Stimulated activated CD8-positive, alpha-beta memory T cell treated with anti-CD3 and anti-CD28 coated beads, Interleukin-4, amount 100 ng/mL, for 24 hours (primary cell): ENCODE measurements around the gene HBA1.
"Not testable (repeated sequence)": the region's sequence is repeated elsewhere in the genome, so short reads cannot be mapped to it uniquely, and the experiment has no call there.

Experiments used
- DNase-seq: peaks from one replicate; pipeline ENCODE4 v3.0.0-alpha.2; 2020; ENCODE audit warnings: low read depth

The HBA1 gene

DNA sequence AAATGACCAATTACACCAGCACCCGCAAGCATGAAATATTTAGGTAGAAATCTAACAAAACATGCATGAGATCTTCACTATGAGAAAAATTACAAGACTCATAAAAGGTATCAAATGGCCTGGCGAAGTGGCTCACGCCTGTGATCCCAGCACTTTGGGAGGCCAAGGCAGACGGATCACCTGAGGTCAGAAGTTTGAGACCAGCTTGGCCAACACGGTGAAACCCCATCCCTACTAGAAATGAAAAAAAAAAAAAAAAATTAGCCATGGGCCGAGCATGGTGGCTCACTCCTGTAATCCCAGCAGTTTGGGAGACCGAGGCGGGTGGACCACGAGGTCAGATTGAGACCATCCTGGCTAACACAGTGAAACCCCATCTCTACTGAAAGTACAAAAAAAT, 27.6 kb downstream of the HBA1 start:
- DNase-seq, result not testable (repeated sequence)

DNA sequence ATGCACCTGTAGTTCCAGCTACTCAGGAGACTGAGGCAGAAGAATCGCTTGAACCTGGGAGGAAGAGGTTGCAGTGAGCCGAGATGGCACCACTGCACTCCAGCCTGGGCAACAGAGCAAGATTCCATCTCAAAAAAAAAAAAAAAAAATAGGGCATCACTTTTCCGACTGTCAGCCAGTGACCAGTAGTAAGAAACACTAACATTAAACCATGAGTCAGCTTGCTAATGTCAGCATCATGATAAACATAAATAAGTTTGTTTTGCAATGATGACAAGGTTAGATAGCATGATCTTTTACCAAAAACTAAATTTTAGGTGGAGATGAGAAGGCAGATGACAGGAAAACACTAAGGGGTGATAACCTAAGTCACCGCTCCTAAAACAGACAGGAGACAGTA, 32.9 kb downstream of the HBA1 start:
- DNase-seq, result not testable (repeated sequence)

DNA sequence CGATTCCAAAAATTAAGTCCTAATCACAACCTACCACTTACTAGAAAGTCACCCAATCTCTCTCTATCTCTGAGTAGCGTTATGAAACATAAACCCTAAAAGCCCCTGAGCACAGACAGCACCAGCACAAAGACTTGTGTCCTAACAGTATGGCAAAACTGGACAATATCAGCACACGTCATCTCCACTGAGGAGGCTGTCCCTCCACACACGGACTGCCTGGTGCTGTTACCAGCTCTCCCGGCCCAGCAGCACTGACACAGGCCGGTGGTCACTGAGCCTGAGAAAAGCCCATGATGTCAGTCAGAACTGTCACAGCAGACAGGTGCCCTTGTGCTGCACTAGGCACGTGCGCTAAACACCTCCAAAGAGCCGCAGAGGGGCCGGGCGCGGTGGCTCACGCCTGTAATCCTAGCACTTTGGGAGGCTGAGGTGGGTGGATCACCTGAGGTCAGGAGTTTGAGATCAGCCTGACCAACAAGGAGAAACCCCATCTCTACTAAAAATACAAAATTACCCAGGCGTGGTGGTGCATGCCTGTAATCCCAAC, 35.2 kb downstream of the HBA1 start:
- DNase-seq, result not testable (repeated sequence)

DNA sequence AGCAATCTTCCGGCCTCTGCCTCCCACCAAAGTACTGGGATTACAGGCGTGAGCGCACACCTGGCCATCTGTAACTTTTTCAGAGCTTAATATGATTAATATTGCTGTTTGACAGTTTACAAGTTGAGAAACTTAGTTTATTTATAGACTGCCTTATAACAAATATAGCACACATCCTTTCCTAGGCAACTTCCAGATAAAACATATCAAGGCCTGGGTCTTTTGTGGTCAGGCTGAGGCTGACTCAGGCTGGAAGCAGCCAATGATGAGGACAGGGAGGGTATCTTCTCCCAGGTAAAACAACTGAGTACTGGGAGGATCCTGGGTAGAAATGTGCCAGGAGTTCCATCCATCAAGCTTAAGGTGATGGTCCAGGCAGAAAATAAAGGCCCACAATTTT, 36.5 kb downstream of the HBA1 start:
- DNase-seq, result no peak

DNA sequence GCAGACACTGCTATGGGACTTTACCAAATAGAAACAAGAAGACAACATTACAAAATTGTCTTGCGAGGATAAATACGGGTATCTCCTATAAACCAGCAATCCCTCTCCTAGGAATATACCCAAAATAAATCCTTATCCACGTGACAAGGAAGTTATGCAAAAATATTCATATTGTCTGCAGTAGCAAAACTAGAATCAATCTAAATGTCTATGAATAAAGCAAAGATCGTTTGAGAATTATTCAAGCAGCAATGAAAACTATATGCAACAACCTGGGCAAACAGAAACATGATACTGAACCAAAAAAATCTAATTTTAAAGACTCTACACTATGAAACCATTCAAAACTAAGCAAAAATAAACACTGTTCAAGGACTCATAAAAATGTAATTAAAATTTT, 43.5 kb downstream of the HBA1 start:
- no peak for DNase-seq
